ACC112 (cell line): ENCODE results near the gene EXD3.

Source experiments
- H2AFZ ChIP-seq: fragments of 200-600 bp; sonication (generic); one replicate; pipeline ENCODE4 v1.6.0; 2017; ENCODE audit warnings: antibody characterized with exemption, low read length; ENCODE audit not compliant: unreplicated experiment
- H3K27ac ChIP-seq: fragments of 200-600 bp; sonication (generic); 2 replicates; pipeline ENCODE4 v1.5.1; 2014; ENCODE audit warnings: low read depth, mild to moderate bottlenecking, antibody characterized with exemption, low read length, moderate library complexity
- H3K27me3 ChIP-seq: fragments of 200-600 bp; sonication (generic); 2 replicates; pipeline ENCODE4 v1.6.1; 2014; ENCODE audit warnings: mild to moderate bottlenecking, antibody characterized with exemption, low read length, moderate library complexity, mixed read lengths; ENCODE audit not compliant: insufficient read depth
- H3K36me3 ChIP-seq: fragments of 200-600 bp; sonication (generic); 2 replicates; pipeline ENCODE4 v1.6.1; 2016; ENCODE audit warnings: mild to moderate bottlenecking, antibody characterized with exemption, low read length, moderate library complexity, mixed read lengths; ENCODE audit not compliant: insufficient read depth
- H3K4me1 ChIP-seq: fragments of 200-600 bp; sonication (generic); one replicate; pipeline ENCODE4 v1.6.1; 2016; ENCODE audit warnings: low read length, mixed read lengths; ENCODE audit not compliant: insufficient read depth, unreplicated experiment, control insufficient read depth
- H3K4me3 ChIP-seq: fragments of 200-600 bp; sonication (generic); 2 replicates; pipeline ENCODE4 v1.5.1; 2014; ENCODE audit warnings: mild to moderate bottlenecking, low read depth, low read length
- H3K79me2 ChIP-seq: fragments of 200-600 bp; sonication (generic); one replicate; pipeline ENCODE4 v1.6.0; 2016; ENCODE audit warnings: low read length; ENCODE audit not compliant: control insufficient read depth, unreplicated experiment, insufficient read depth

EXD3 gene

GRCh38 chr9:137370865-137371520 is 52.0 kb downstream of the EXD3 start:
- no peak overlapping the region for H3K27ac ChIP-seq
- no peaks in the 10 kb centered on the region for H3K27me3 ChIP-seq
- H3K79me2 ChIP-seq, result no peaks in the 10 kb centered on the region
- H2AFZ ChIP-seq, result no peak overlapping the region
- H3K36me3 ChIP-seq, result no peaks in the 10 kb centered on the region
- H3K4me1 ChIP-seq, result no peaks in the 10 kb centered on the region
- H3K4me3 ChIP-seq, result no peak overlapping the region

- no peaks in the 10 kb centered on the region for H3K79me2 ChIP-seq
- no peaks in the 10 kb centered on the region for H3K4me1 ChIP-seq
- H3K27me3 ChIP-seq, result no peaks in the 10 kb centered on the region
- no peaks in the 10 kb centered on the region for H3K36me3 ChIP-seq
- H3K27ac ChIP-seq, result no peak overlapping the region
- no peak overlapping the region for H3K4me3 ChIP-seq
- H2AFZ ChIP-seq, result no peak overlapping the region
Observed at GRCh38 chr9:137369911-137370764, 52.8 kb downstream of the EXD3 start.

GRCh38 chr9:137369061-137369787 is 53.7 kb downstream of the EXD3 start:
- no peaks in the 10 kb centered on the region for H3K79me2 ChIP-seq
- no peak overlapping the region for H3K4me3 ChIP-seq
- no peaks in the 10 kb centered on the region for H3K27me3 ChIP-seq
- no peak overlapping the region for H2AFZ ChIP-seq
- H3K27ac ChIP-seq, result no peak overlapping the region
- H3K36me3 ChIP-seq, result no peaks in the 10 kb centered on the region
- H3K4me1 ChIP-seq, result no peaks in the 10 kb centered on the region

- H3K27ac ChIP-seq, result no peak overlapping the region
- H3K4me1 ChIP-seq, result no peaks in the 10 kb centered on the region
- H3K4me3 ChIP-seq, result no peak overlapping the region
- no peaks in the 10 kb centered on the region for H3K27me3 ChIP-seq
- H3K36me3 ChIP-seq, result no peaks in the 10 kb centered on the region
- no peaks in the 10 kb centered on the region for H3K79me2 ChIP-seq
- H2AFZ ChIP-seq, result no peak overlapping the region
Observed at GRCh38 chr9:137368431-137369035, 54.4 kb downstream of the EXD3 start.

- Histone ChIP-seq H3K27me3 (no peaks in the 10 kb centered on the region), H3K4me3 (no peak overlapping the region), H3K79me2 (no peaks in the 10 kb centered on the region), H2AFZ (no peak overlapping the region), H3K27ac (no peak overlapping the region), H3K4me1 (no peaks in the 10 kb centered on the region), H3K36me3 (no peaks in the 10 kb centered on the region)
Observed at GRCh38 chr9:137367506-137368430, 55.2 kb downstream of the EXD3 start.

- H3K27ac ChIP-seq, result no peak overlapping the region
- no peaks in the 10 kb centered on the region for H3K79me2 ChIP-seq
- no peak overlapping the region for H3K4me3 ChIP-seq
- H3K36me3 ChIP-seq, result no peaks in the 10 kb centered on the region
- no peak overlapping the region for H2AFZ ChIP-seq
- no peaks in the 10 kb centered on the region for H3K4me1 ChIP-seq
- H3K27me3 ChIP-seq, result no peaks in the 10 kb centered on the region
Observed at GRCh38 chr9:137366891-137367381, 56.0 kb downstream of the EXD3 start.

- no peaks in the 10 kb centered on the region for H3K27me3 ChIP-seq
- H3K27ac ChIP-seq, result no peak overlapping the region
- no peaks in the 10 kb centered on the region for H3K36me3 ChIP-seq
- no peak overlapping the region for H2AFZ ChIP-seq
- H3K79me2 ChIP-seq, result no peaks in the 10 kb centered on the region
- no peak overlapping the region for H3K4me3 ChIP-seq
- H3K4me1 ChIP-seq, result no peaks in the 10 kb centered on the region
Observed at GRCh38 chr9:137366445-137366810, 56.5 kb downstream of the EXD3 start.

- H3K4me3 ChIP-seq, result no peak overlapping the region
- no peaks in the 10 kb centered on the region for H3K4me1 ChIP-seq
- no peak overlapping the region for H2AFZ ChIP-seq
- no peaks in the 10 kb centered on the region for H3K36me3 ChIP-seq
- H3K27me3 ChIP-seq, result no peaks in the 10 kb centered on the region
- H3K79me2 ChIP-seq, result no peaks in the 10 kb centered on the region
- no peak overlapping the region for H3K27ac ChIP-seq
Observed at GRCh38 chr9:137365552-137366444, 57.2 kb downstream of the EXD3 start.

- Histone ChIP-seq H3K4me3 (no peak overlapping the region), H2AFZ (no peak overlapping the region)
Observed at GRCh38 chr9:137365056-137365455, 57.9 kb downstream of the EXD3 start.

More at GRCh38 chr9:137365056-137365455, 57.9 kb downstream of the EXD3 start:
- no peaks in the 10 kb centered on the region for H3K79me2 ChIP-seq
- H3K27ac ChIP-seq, result no peak overlapping the region
- no peaks in the 10 kb centered on the region for H3K27me3 ChIP-seq
- H3K36me3 ChIP-seq, result no peaks in the 10 kb centered on the region
- H3K4me1 ChIP-seq, result no peaks in the 10 kb centered on the region
